SK-N-SH (cell line): ENCODE results near the gene PARD3B.

ENCODE experiments used
- CTCF ChIP-seq: fragments of 200-600 bp; sonication (generic); IDR thresholded peaks from 2 replicates; pipeline ENCODE4 v1.6.1; 2017; ENCODE audit warnings: antibody characterized with exemption, mild to moderate bottlenecking, moderate library complexity
- EZH2phosphoT487 ChIP-seq: fragments of 200-600 bp; sonication (generic); IDR thresholded peaks from 2 replicates; pipeline ENCODE4 v1.6.1; 2017; ENCODE audit warnings: low read depth, mixed run types, mild to moderate bottlenecking, antibody characterized with exemption, moderate library complexity, borderline replicate concordance
- FOXJ3 ChIP-seq: sonication (generic); formaldehyde crosslinking; IDR thresholded peaks from 2 replicates; pipeline ENCODE4 v1.5.1; 2020; ENCODE audit warnings: mild to moderate bottlenecking, missing genetic modification reagents
- JUND ChIP-seq: IDR thresholded peaks from 2 replicates; pipeline ENCODE4 v1.4.0; 2012
- MXI1 ChIP-seq: IDR thresholded peaks from 2 replicates; pipeline ENCODE4 v1.6.1; 2012; ENCODE audit warnings: mild to moderate bottlenecking, low read depth, low read length, improper control_type of control experiment
- POLR2AphosphoS5 ChIP-seq: IDR thresholded peaks from 2 replicates; pipeline ENCODE4 v1.6.1; 2012; ENCODE audit warnings: low read depth, low read length
- RXRA ChIP-seq: IDR thresholded peaks from 2 replicates; pipeline ENCODE4 v1.4.0; 2012; ENCODE audit warnings: low read depth, mild to moderate bottlenecking, borderline replicate concordance
- SMC3 ChIP-seq: IDR thresholded peaks from 2 replicates; pipeline ENCODE4 v1.6.1; 2012; ENCODE audit warnings: low read depth, low read length, improper control_type of control experiment
- TAF1 ChIP-seq: IDR thresholded peaks from 2 replicates; pipeline ENCODE4 v1.6.1; 2012; ENCODE audit warnings: low read depth, mild to moderate bottlenecking, low read length, moderate library complexity, borderline replicate concordance
- YY1 ChIP-seq: IDR thresholded peaks from 2 replicates; pipeline ENCODE4 v1.4.0; 2012; ENCODE audit warnings: low read depth, mild to moderate bottlenecking

GRCh38 chr2:204510709-204511420 is 34.4 kb upstream of the PARD3B start:
- TF ChIP-seq CTCF (no peak), POLR2AphosphoS5 (no peak), FOXJ3 (no peak), MXI1 (no peak), EZH2phosphoT487 (no peak), YY1 (no peak), JUND (no peak), RXRA (no peak), TAF1 (no peak), SMC3 (no peak)
